ENCODE data around the gene TMEM273.

The TMEM273 gene

GRCh38 chr10:49106451-49106850 lies 81.7 kb downstream of the TMEM273 start:
- WGBS, 2 donors (ENCODE audit: extremely low coverage in 2 of 2, insufficient read length in 2 of 2, insufficient replicate concordance in 1 of 2): no CpG with 5 or more reads among the region's 7 CpGs

GRCh38 chr10:49105076-49105475 lies 83.1 kb downstream of the TMEM273 start:
- Histone ChIP-seq H3K9ac (ENCODE audit: low read depth, low read length, poor library complexity) (no peak overlapping the region), H2BK15ac (ENCODE audit: low read length) (no peak overlapping the region), H4K8ac (ENCODE audit: low read depth, low read length) (no peak overlapping the region), H3K4ac (ENCODE audit: low read length) (no peak overlapping the region), H4K91ac (ENCODE audit: low read depth, low read length, poor library complexity) (no peak overlapping the region), H3K4me2 (ENCODE audit: insufficient read depth, low read length, poor library complexity, severe bottlenecking) (no peak overlapping the region), H3K27ac (replicated peaks; ENCODE audit: low read length) (no peak overlapping the region), H3K27me3 (ENCODE audit: control insufficient read depth in 3 of 3, insufficient read depth in 3 of 3, low read depth in 1 of 3, low read length in 3 of 3) (no peaks in the 10 kb centered on the region), H3K79me1 (ENCODE audit: low read depth, low read length) (no peaks in the 10 kb centered on the region), H3K9me3 (replicated peaks in 1 of 2; ENCODE audit: control insufficient read depth in 2 of 2, insufficient read depth in 1 of 2, low read depth in 1 of 2, low read length in 2 of 2) (no peaks in the 10 kb centered on the region), H3K23ac (ENCODE audit: low read depth, low read length, poor library complexity) (no peak overlapping the region), H2AK5ac (ENCODE audit: low read depth, low read length) (no peak overlapping the region), H3K4me1 (ENCODE audit: control insufficient read depth in 2 of 2, insufficient read depth in 1 of 2, low read depth in 1 of 2, low read length in 2 of 2) (no peaks in the 10 kb centered on the region), H2BK5ac (ENCODE audit: low read length) (no peak overlapping the region), H3K14ac (ENCODE audit: low read length) (no peak overlapping the region), H3K18ac (ENCODE audit: low read length) (no peak overlapping the region), H2AFZ (ENCODE audit: low read length) (no peak overlapping the region), H3K4me3 (ENCODE audit: low read length in 2 of 2) (no peak overlapping the region), H3K36me3 (replicated peaks in 1 of 2; ENCODE audit: control insufficient read depth in 2 of 2, insufficient read depth in 2 of 2, low read length in 2 of 2) (peaks cover 0 to 4% of the 10 kb centered on the region in 2 donors), H2BK12ac (ENCODE audit: low read length) (no peak overlapping the region), H2BK120ac (ENCODE audit: low read depth, low read length) (no peak overlapping the region)
- no CpG with 5 or more reads among the region's 4 CpGs for WGBS, 2 donors (ENCODE audit: extremely low coverage in 2 of 2, insufficient read length in 2 of 2, insufficient replicate concordance in 1 of 2)
- DNase-seq (ENCODE audit: low spot score): no peak

More at GRCh38 chr10:49106451-49106850, 81.7 kb downstream of the TMEM273 start:
- Histone ChIP-seq H3K27ac (replicated peaks; ENCODE audit: low read length) (no peak overlapping the region), H2AFZ (ENCODE audit: low read length) (no peak overlapping the region), H3K36me3 (replicated peaks in 1 of 2; ENCODE audit: control insufficient read depth in 2 of 2, insufficient read depth in 2 of 2, low read length in 2 of 2) (peaks cover 0 to 4% of the 10 kb centered on the region in 2 donors), H3K27me3 (ENCODE audit: control insufficient read depth in 3 of 3, insufficient read depth in 3 of 3, low read depth in 1 of 3, low read length in 3 of 3) (no peaks in the 10 kb centered on the region), H2BK120ac (ENCODE audit: low read depth, low read length) (no peak overlapping the region), H4K8ac (ENCODE audit: low read depth, low read length) (no peak overlapping the region), H3K4ac (ENCODE audit: low read length) (no peak overlapping the region), H2BK12ac (ENCODE audit: low read length) (no peak overlapping the region), H4K91ac (ENCODE audit: low read depth, low read length, poor library complexity) (no peak overlapping the region), H2BK5ac (ENCODE audit: low read length) (no peak overlapping the region), H3K4me1 (ENCODE audit: control insufficient read depth in 2 of 2, insufficient read depth in 1 of 2, low read depth in 1 of 2, low read length in 2 of 2) (no peaks in the 10 kb centered on the region), H3K9ac (ENCODE audit: low read depth, low read length, poor library complexity) (no peak overlapping the region), H2BK15ac (ENCODE audit: low read length) (no peak overlapping the region), H3K18ac (ENCODE audit: low read length) (no peak overlapping the region), H3K9me3 (replicated peaks in 1 of 2; ENCODE audit: control insufficient read depth in 2 of 2, insufficient read depth in 1 of 2, low read depth in 1 of 2, low read length in 2 of 2) (no peaks in the 10 kb centered on the region), H3K23ac (ENCODE audit: low read depth, low read length, poor library complexity) (no peak overlapping the region), H3K79me1 (ENCODE audit: low read depth, low read length) (no peaks in the 10 kb centered on the region), H2AK5ac (ENCODE audit: low read depth, low read length) (no peak overlapping the region), H3K4me3 (ENCODE audit: low read length in 2 of 2) (no peak overlapping the region), H3K14ac (ENCODE audit: low read length) (no peak overlapping the region), H3K4me2 (ENCODE audit: insufficient read depth, low read length, poor library complexity, severe bottlenecking) (no peak overlapping the region)
- no peak for DNase-seq (ENCODE audit: low spot score)

Data from neuronal stem cell (in vitro differentiated cells).